Measurements from ENCODE around the gene CLSTN2. TPM values are rescaled to one million over a fixed set of nuclear protein-coding genes. Genes with fewer than 3 reads are reported as not detected.

Gene CLSTN2
- total RNA-seq, 2 donors from 2014 or later = not detected

GRCh38 chr3:140576449-140576848 lies 641.5 kb downstream of the CLSTN2 start:
- Mint-ChIP-seq H3K4me1 (ENCODE audit: low read depth) (no peaks in the 10 kb centered on the region), H3K4me3 (no peak overlapping the region)

GRCh38 chr3:140577911-140578310 lies 642.9 kb downstream of the CLSTN2 start:
- H3K4me3 Mint-ChIP-seq = no peak overlapping the region
- no peaks in the 10 kb centered on the region for H3K27me3 Mint-ChIP-seq (ENCODE audit: low read depth)
- H3K36me3 Mint-ChIP-seq (ENCODE audit: insufficient read depth in 2 of 2) = no peaks in the 10 kb centered on the region
- no peak overlapping the region for H3K27ac Mint-ChIP-seq
- DNase-seq (no peak), ATAC-seq (replicated peaks in 1 of 2) (no peak)
- no peaks in the 10 kb centered on the region for H3K4me1 Mint-ChIP-seq (ENCODE audit: low read depth)
- no peaks in the 10 kb centered on the region for H3K9me3 Mint-ChIP-seq

More at GRCh38 chr3:140576449-140576848, 641.5 kb downstream of the CLSTN2 start:
- H3K9me3 Mint-ChIP-seq = no peaks in the 10 kb centered on the region
- ATAC-seq (replicated peaks in 1 of 2) (no peak), DNase-seq (no peak)
- no peak overlapping the region for H3K27ac Mint-ChIP-seq
- no peaks in the 10 kb centered on the region for H3K27me3 Mint-ChIP-seq (ENCODE audit: low read depth)
- no peaks in the 10 kb centered on the region for H3K36me3 Mint-ChIP-seq (ENCODE audit: insufficient read depth in 2 of 2)

GRCh38 chr3:140579260-140579659 lies 644.3 kb downstream of the CLSTN2 start:
- DNase-seq (no peak), ATAC-seq (replicated peaks in 1 of 2) (no peak)
- H3K9me3 Mint-ChIP-seq = no peaks in the 10 kb centered on the region
- H3K27ac Mint-ChIP-seq = no peak overlapping the region
- no peaks in the 10 kb centered on the region for H3K4me1 Mint-ChIP-seq (ENCODE audit: low read depth)
- H3K4me3 Mint-ChIP-seq = no peak overlapping the region
- no peaks in the 10 kb centered on the region for H3K36me3 Mint-ChIP-seq (ENCODE audit: insufficient read depth in 2 of 2)
- no peaks in the 10 kb centered on the region for H3K27me3 Mint-ChIP-seq (ENCODE audit: low read depth)

- no peak for ATAC-seq (replicated peaks in 1 of 2)
- Mint-ChIP-seq H3K27me3 (ENCODE audit: low read depth) (no peaks in the 10 kb centered on the region), H3K9me3 (no peaks in the 10 kb centered on the region), H3K4me3 (no peak overlapping the region), H3K4me1 (ENCODE audit: low read depth) (no peaks in the 10 kb centered on the region), H3K27ac (no peak overlapping the region), H3K36me3 (ENCODE audit: insufficient read depth in 2 of 2) (no peaks in the 10 kb centered on the region)
- no peak for DNase-seq
These were observed 645.8 kb downstream of the CLSTN2 start for GRCh38 chr3:140580746-140581145.

DNA sequence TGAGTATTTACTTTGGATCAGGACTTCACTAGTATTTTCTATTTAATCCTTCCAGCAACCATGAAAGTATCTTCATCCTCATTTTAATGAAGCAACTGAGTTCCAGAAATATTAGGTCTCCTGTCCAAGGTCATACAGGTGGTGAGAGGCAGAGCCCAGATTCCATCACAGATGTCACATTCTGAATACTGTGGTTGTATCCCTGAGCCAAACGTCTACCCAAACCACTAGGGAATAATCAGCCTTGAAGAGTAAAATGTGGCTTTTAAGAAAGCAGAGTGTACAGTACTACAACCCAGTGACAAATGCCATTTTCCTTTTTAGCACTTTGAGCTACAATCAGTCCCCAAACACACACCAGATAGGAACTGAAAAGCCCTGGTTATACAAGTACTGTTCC lies 649.6 kb downstream of the CLSTN2 start:
- peaks cover 0 to 2% of the 10 kb centered on the region in 2 donors for H3K9me3 Mint-ChIP-seq
- DNase-seq = no peak

GRCh38 chr3:140585828-140586227 lies 650.8 kb downstream of the CLSTN2 start:
- ATAC-seq (replicated peaks in 1 of 2) = no peak
- Mint-ChIP-seq H3K4me1 (ENCODE audit: low read depth) (no peaks in the 10 kb centered on the region), H3K4me3 (no peak overlapping the region), H3K27ac (no peak overlapping the region), H3K9me3 (peaks cover 0 to 2% of the 10 kb centered on the region in 2 donors), H3K27me3 (ENCODE audit: low read depth) (peaks cover 14% of the 10 kb centered on the region), H3K36me3 (ENCODE audit: insufficient read depth in 2 of 2) (no peaks in the 10 kb centered on the region)
- DNase-seq = no peak

More for the DNA sequence above, 649.6 kb downstream of the CLSTN2 start:
- Mint-ChIP-seq H3K36me3 (ENCODE audit: insufficient read depth in 2 of 2) (no peaks in the 10 kb centered on the region), H3K4me3 (no peak overlapping the region), H3K27ac (no peak overlapping the region), H3K4me1 (ENCODE audit: low read depth) (no peaks in the 10 kb centered on the region), H3K27me3 (ENCODE audit: low read depth) (peaks cover 14% of the 10 kb centered on the region)
- ATAC-seq (replicated peaks in 1 of 2) = no peak

DNA sequence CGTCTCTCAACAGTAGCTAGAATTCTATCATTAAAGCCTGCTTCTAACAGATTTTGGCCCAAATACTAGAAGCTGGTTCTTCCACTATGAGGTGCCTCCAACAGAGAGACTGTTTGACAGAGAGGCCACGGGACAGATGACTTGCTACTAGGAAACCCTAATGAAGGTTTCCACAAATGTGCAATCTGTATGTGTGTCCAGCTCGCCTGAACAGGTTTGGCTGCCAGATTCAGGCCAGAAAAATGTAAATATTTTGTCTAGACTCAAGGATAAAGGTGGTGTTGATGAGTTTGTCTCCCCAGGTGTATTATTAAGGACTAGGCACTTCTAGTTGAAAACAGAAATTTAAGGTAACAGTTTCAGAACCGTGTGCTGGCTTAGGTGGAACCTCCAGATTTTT lies 651.3 kb downstream of the CLSTN2 start:
- no peak for DNase-seq
- Mint-ChIP-seq H3K27me3 (ENCODE audit: low read depth) (peaks cover 14% of the 10 kb centered on the region), H3K9me3 (peaks cover 0 to 2% of the 10 kb centered on the region in 2 donors), H3K27ac (no peak overlapping the region), H3K4me1 (ENCODE audit: low read depth) (no peaks in the 10 kb centered on the region), H3K36me3 (ENCODE audit: insufficient read depth in 2 of 2) (no peaks in the 10 kb centered on the region), H3K4me3 (no peak overlapping the region)
- ATAC-seq (replicated peaks in 1 of 2) = no peak

DNA sequence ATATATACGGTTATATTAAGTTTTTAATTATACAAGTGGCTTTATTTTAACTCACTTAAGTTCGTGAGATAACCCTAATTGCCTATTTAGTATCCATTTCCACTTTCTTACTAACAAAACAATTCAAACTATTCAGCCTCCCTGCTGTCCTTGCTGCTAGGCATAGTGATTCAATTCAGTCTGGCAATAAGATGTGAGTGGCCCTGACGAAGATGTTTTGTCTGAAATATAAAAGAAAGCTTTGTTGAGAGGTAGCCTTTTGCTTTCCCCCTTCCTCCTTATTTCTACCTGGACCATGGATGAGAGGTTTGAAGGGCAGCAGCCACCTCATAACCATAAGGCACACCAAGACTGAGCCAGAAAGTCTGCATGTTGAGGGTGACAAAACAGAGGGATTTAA lies 653.6 kb downstream of the CLSTN2 start:
- H3K4me1 Mint-ChIP-seq (ENCODE audit: low read depth) = no peaks in the 10 kb centered on the region
- DNase-seq (no peak), ATAC-seq (replicated peaks in 1 of 2) (no peak)
- no peaks in the 10 kb centered on the region for H3K36me3 Mint-ChIP-seq (ENCODE audit: insufficient read depth in 2 of 2)
- no peak overlapping the region for H3K4me3 Mint-ChIP-seq
- peaks cover 0 to 2% of the 10 kb centered on the region in 2 donors for H3K9me3 Mint-ChIP-seq
- H3K27ac Mint-ChIP-seq = no peak overlapping the region
- peaks cover 14% of the 10 kb centered on the region for H3K27me3 Mint-ChIP-seq (ENCODE audit: low read depth)

GRCh38 chr3:140593766-140594165 lies 658.8 kb downstream of the CLSTN2 start:
- no peaks in the 10 kb centered on the region for H3K4me1 Mint-ChIP-seq (ENCODE audit: low read depth)
- no peak overlapping the region for H3K4me3 Mint-ChIP-seq
- DNase-seq (no peak), ATAC-seq (replicated peaks in 1 of 2) (no peak)
- H3K36me3 Mint-ChIP-seq (ENCODE audit: insufficient read depth in 2 of 2) = no peaks in the 10 kb centered on the region
- H3K27me3 Mint-ChIP-seq (ENCODE audit: low read depth) = no peaks in the 10 kb centered on the region
- H3K9me3 Mint-ChIP-seq = peaks cover 0 to 2% of the 10 kb centered on the region in 2 donors
- H3K27ac Mint-ChIP-seq = no peak overlapping the region

DNA sequence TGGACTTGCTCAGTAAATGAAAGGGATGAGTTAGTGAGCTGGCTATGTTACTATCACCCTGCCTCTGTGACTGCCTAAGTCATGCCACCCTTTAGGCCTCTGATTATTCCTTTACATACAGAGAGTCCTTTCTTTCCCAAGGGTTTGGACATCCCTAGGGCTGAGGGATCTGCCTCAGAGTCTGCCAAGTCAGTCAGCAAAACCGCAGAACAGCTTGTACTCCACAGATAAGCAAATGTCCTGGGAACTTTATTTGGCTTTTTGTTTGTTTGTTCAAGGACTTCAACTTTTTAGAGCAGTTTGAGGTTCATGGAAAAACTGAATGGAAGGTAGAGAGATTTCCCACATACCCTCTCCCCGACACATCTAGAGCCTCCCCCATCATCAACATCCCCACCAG lies 660.3 kb downstream of the CLSTN2 start:
- no peak for ATAC-seq (replicated peaks in 1 of 2)

GRCh38 chr3:140597364-140597763 lies 662.4 kb downstream of the CLSTN2 start:
- Mint-ChIP-seq H3K4me3 (no peak overlapping the region), H3K9me3 (no peaks in the 10 kb centered on the region), H3K4me1 (ENCODE audit: low read depth) (no peaks in the 10 kb centered on the region), H3K36me3 (ENCODE audit: insufficient read depth in 2 of 2) (no peaks in the 10 kb centered on the region), H3K27me3 (ENCODE audit: low read depth) (no peaks in the 10 kb centered on the region), H3K27ac (no peak overlapping the region)
- DNase-seq (no peak), ATAC-seq (replicated peaks in 1 of 2) (no peak)

More for the DNA sequence above, 660.3 kb downstream of the CLSTN2 start:
- Mint-ChIP-seq H3K27me3 (ENCODE audit: low read depth) (no peaks in the 10 kb centered on the region), H3K4me3 (no peak overlapping the region), H3K27ac (no peak overlapping the region), H3K9me3 (no peaks in the 10 kb centered on the region), H3K4me1 (ENCODE audit: low read depth) (no peaks in the 10 kb centered on the region), H3K36me3 (ENCODE audit: insufficient read depth in 2 of 2) (no peaks in the 10 kb centered on the region)
- DNase-seq = no peak

- Mint-ChIP-seq H3K4me1 (ENCODE audit: low read depth) (no peaks in the 10 kb centered on the region), H3K9me3 (no peaks in the 10 kb centered on the region), H3K27me3 (ENCODE audit: low read depth) (no peaks in the 10 kb centered on the region), H3K4me3 (no peak overlapping the region), H3K27ac (no peak overlapping the region), H3K36me3 (ENCODE audit: insufficient read depth in 2 of 2) (no peaks in the 10 kb centered on the region)
- DNase-seq (no peak), ATAC-seq (replicated peaks in 1 of 2) (no peak)
These were observed 662.8 kb downstream of the CLSTN2 start for GRCh38 chr3:140597792-140598191.

DNA sequence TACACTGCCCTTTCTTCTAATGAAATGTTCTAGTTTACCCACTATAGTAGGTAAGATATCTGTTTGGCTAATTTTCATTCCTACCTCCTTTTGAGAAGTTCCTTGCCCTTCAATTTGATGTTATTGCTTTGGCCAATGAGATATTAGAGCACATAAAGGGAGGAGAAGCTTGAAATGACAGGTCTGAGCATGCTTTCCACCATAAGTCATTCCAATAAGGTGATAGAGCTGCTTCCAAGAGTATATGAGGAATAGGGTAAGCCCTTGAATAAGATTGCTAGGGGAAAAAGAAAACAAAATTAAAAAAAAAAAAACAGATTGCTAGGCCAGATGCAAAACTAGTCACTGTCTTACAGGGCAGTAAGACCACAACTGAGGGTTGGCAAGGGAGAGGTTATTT lies 664.0 kb downstream of the CLSTN2 start:
- H3K36me3 Mint-ChIP-seq (ENCODE audit: insufficient read depth in 2 of 2) = no peaks in the 10 kb centered on the region
- no peak for DNase-seq
- no peaks in the 10 kb centered on the region for H3K9me3 Mint-ChIP-seq
- H3K4me3 Mint-ChIP-seq = no peak overlapping the region
- no peaks in the 10 kb centered on the region for H3K27me3 Mint-ChIP-seq (ENCODE audit: low read depth)
- ATAC-seq (replicated peaks in 1 of 2) = no peak
- no peak overlapping the region for H3K27ac Mint-ChIP-seq
- no peaks in the 10 kb centered on the region for H3K4me1 Mint-ChIP-seq (ENCODE audit: low read depth)

GRCh38 chr3:140599496-140599895 lies 664.5 kb downstream of the CLSTN2 start:
- ATAC-seq (replicated peaks in 1 of 2) (no peak), DNase-seq (no peak)
- Mint-ChIP-seq H3K27ac (no peak overlapping the region), H3K4me3 (no peak overlapping the region), H3K4me1 (ENCODE audit: low read depth) (no peaks in the 10 kb centered on the region), H3K36me3 (ENCODE audit: insufficient read depth in 2 of 2) (no peaks in the 10 kb centered on the region), H3K27me3 (ENCODE audit: low read depth) (no peaks in the 10 kb centered on the region), H3K9me3 (no peaks in the 10 kb centered on the region)

All from activated T-cell treated with anti-CD3 and anti-CD28 coated beads, Interleukin-2, amount 50 U/mL, for 72 hours (primary cell).